Neutrophil (primary cell): ENCODE measurements around the gene POP4.
"Not testable (repeated sequence)": the region's sequence is repeated elsewhere in the genome, so short reads cannot be mapped to it uniquely, and the experiment has no call there.

Experiments
- H3K27ac ChIP-seq: fragments of 200-600 bp; sonication (generic); 2 replicates; pipeline ENCODE4 v1.5.1; 2016; ENCODE audit warnings: mild to moderate bottlenecking, moderate library complexity
- H3K27me3 ChIP-seq: fragments of 200-600 bp; sonication (generic); 2 replicates; pipeline ENCODE4 v1.6.0; 2016; ENCODE audit warnings: mild to moderate bottlenecking
- H3K36me3 ChIP-seq: fragments of 200-600 bp; sonication (generic); 2 replicates; pipeline ENCODE4 v1.5.1; 2017
- H3K4me1 ChIP-seq, 2 experiments: fragments of 200-600 bp in 1 of 2; sonication (generic) in 1 of 2; 1 replicate in 1 of 2; 2 replicates in 1 of 2; pipeline versions ENCODE4 v1.5.1 to v1.6.1; 2013 to 2016; ENCODE audit warnings: low read depth in 1 of 2, low read length in 1 of 2, mild to moderate bottlenecking in 1 of 2, moderate library complexity in 1 of 2; ENCODE audit not compliant: control insufficient read depth in 1 of 2, insufficient read depth in 1 of 2
- H3K4me3 ChIP-seq, 2 experiments: fragments of 200-600 bp in 1 of 2; sonication (generic) in 1 of 2; 1 replicate in 1 of 2; 2 replicates in 1 of 2; pipeline ENCODE4 v1.5.1; 2013 to 2016; ENCODE audit warnings: low read depth in 1 of 2, low read length in 1 of 2, mild to moderate bottlenecking in 1 of 2, moderate library complexity in 1 of 2
- H3K9me3 ChIP-seq: fragments of 200-600 bp; sonication (generic); 2 replicates; pipeline ENCODE4 v1.5.1; 2016
- TF ChIP-seq, protein P1 (sequence below): fragments of 200-600 bp; sonication (generic); IDR thresholded peaks from 2 replicates; pipeline ENCODE4 v1.5.1; 2016; ENCODE audit warnings: antibody characterized with exemption

Gene POP4

GRCh38 chr19:29623726-29624488 is 17.8 kb downstream of the POP4 start:
- H3K9me3 ChIP-seq: no peaks in the 10 kb centered on the region
- H3K4me3 ChIP-seq: no peak overlapping the region
- H3K27ac ChIP-seq: no peak overlapping the region
- no peaks in the 10 kb centered on the region for H3K4me1 ChIP-seq
- peaks cover 34% of the 10 kb centered on the region for H3K27me3 ChIP-seq
- H3K36me3 ChIP-seq: no peaks in the 10 kb centered on the region
- TF ChIP-seq, protein P1, sequence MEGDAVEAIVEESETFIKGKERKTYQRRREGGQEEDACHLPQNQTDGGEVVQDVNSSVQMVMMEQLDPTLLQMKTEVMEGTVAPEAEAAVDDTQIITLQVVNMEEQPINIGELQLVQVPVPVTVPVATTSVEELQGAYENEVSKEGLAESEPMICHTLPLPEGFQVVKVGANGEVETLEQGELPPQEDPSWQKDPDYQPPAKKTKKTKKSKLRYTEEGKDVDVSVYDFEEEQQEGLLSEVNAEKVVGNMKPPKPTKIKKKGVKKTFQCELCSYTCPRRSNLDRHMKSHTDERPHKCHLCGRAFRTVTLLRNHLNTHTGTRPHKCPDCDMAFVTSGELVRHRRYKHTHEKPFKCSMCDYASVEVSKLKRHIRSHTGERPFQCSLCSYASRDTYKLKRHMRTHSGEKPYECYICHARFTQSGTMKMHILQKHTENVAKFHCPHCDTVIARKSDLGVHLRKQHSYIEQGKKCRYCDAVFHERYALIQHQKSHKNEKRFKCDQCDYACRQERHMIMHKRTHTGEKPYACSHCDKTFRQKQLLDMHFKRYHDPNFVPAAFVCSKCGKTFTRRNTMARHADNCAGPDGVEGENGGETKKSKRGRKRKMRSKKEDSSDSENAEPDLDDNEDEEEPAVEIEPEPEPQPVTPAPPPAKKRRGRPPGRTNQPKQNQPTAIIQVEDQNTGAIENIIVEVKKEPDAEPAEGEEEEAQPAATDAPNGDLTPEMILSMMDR: no peak

DNA sequence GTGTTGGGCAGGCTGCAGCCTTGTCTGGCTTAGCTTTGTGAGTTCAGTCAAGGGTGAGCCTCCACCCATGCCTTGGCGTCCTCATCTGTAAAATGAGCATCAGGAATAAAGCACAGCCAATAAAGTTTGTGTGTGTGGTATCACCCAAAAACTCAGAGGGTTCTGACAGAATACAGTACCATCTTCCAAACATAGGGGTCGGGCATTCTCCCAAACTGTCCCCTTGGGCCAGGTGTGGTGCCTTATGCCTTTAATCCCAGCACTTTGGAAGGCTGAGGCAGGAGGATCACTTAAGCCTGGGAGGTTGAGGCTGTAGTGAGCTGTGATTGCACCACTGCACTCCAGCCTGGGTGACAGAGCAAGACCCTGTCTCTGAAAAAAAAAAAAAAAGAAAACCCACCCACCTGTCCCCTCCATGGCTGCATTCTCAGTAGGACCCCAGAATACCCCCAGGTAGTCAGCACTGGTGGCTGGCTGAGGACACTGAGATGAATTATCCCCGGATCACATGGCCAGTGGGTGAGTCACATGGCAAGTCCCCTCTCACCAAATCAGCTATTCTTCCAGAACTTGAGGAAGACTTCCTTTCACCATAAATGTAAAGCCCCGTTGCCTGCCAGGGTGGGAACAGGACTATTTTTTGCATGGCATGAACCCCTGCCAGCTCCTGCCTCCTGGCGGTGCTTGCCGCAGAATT is 18.6 kb downstream of the POP4 start:
- no peak overlapping the region for H3K27ac ChIP-seq
- H3K4me3 ChIP-seq: no peak overlapping the region
- H3K9me3 ChIP-seq: no peaks in the 10 kb centered on the region
- H3K36me3 ChIP-seq: no peaks in the 10 kb centered on the region
- H3K27me3 ChIP-seq: peaks cover 27% of the 10 kb centered on the region
- TF ChIP-seq, protein P1: no peak
- H3K4me1 ChIP-seq: no peaks in the 10 kb centered on the region

DNA sequence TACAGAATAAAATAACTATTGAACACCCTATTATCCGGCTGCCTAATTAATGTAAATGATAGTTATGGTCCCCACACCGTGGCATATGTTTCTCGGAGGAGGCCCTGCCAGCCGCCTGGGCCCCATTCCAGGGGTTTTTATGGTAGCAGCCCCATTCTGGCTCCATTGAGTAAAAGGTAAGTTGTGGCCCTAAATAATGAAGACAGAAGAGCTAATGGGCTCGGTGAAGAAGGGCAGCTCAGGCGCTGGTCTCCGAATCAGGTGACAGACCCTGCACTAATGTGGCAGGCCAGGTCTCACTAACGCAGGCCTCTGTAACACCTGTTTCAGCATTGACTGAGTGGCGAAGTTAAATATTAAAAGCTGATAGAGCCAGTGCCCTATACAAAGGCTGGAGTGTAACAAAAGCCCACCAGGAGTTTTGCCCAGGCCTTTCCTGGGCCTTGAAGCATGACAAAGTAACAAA is 19.1 kb downstream of the POP4 start:
- Histone ChIP-seq H3K4me1 (no peaks in the 10 kb centered on the region), H3K36me3 (no peaks in the 10 kb centered on the region), H3K4me3 (no peak overlapping the region), H3K9me3 (no peaks in the 10 kb centered on the region), H3K27me3 (peaks cover 23% of the 10 kb centered on the region), H3K27ac (no peak overlapping the region)
- TF ChIP-seq, protein P1: no peak

DNA sequence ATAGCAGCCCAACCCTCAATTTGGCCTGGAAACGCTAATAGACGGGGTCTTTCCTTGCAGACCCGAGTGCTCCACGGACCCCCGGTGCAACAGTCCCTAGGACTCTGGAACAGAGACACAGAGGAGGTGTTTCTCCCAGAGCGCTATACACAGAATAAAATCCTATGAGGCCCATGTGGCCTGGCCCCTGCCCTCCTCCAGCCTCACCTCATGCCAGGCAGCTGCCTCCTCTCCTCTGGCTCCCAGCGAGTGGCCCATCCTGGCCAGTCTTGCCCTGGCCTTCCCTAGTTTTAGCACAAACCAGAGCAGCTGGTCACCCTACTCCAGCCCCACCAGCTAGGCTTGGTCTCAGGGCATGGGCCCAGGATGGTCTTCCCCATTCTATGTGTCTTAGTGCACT is 20.3 kb downstream of the POP4 start:
- TF ChIP-seq, protein P1: no peak
- Histone ChIP-seq H3K4me3 (no peak overlapping the region), H3K27me3 (peaks cover 12% of the 10 kb centered on the region), H3K36me3 (no peaks in the 10 kb centered on the region), H3K4me1 (no peaks in the 10 kb centered on the region), H3K9me3 (no peaks in the 10 kb centered on the region), H3K27ac (no peak overlapping the region)

- H3K36me3 ChIP-seq: not testable (repeated sequence)
Measured at GRCh38 chr19:29626832-29627231, 20.7 kb downstream of the POP4 start.

More at GRCh38 chr19:29626832-29627231, 20.7 kb downstream of the POP4 start:
- H3K27ac ChIP-seq, H3K9me3 ChIP-seq, H3K27me3 ChIP-seq, H3K4me1 ChIP-seq, H3K4me3 ChIP-seq: not testable (repeated sequence)
